HG03469 (cell line): ENCODE results near the gene LY6G6C.

ENCODE experiments used
- ATAC-seq: cut with Tn5 transposase; IDR thresholded peaks from one replicate; pipeline ENCODE4 v1.9.1; 2021; ENCODE audit warnings: mild to moderate bottlenecking, moderate library complexity, moderate number of reproducible peaks; ENCODE audit not compliant: unreplicated experiment

Gene LY6G6C

DNA sequence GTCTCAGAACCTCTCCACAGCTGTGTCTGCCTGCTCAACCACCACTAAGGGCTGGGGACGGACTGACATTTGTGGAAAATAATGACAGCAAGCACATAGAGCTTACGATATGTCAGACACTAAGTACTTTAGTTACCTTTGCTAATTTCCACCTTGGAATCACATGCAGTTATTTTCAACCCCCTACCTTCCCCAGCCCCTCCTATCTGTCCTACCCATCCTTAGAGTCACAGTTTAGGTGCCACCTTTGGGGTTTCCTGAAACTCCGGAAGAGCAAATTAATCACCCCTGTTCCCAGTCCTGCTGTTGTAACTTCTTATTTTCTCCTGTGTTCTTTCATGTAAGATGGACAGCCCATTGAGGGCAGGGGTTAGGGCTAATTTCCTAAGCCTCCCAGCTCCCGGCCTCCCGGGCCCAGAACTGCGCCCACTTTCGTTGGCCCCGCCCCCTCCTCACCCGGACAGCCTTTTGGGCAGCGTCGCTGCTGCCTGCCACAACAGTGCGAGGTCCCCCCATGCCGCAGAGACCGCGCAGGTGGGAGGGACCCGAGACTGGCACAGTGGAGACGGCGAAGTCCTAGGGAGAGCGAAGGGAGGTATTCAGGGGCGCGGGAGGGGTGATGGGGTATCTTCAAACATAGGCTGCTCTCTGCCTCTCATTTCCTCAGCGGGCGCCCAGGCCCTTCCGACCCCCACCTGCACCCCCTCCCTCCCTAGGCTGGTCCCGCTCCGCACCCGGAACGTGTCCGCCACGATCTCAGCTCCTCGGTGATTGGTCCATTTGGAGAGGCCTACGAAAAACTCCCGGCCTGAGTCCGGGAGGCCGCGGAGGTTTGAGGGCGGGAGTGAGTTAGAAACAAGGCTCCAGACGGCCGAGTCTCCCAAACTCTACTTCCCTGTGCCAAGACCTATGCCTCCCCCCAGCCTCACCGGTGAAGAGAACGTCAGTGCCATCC, 6.4 kb upstream of the LY6G6C start:
- no peak for ATAC-seq

DNA sequence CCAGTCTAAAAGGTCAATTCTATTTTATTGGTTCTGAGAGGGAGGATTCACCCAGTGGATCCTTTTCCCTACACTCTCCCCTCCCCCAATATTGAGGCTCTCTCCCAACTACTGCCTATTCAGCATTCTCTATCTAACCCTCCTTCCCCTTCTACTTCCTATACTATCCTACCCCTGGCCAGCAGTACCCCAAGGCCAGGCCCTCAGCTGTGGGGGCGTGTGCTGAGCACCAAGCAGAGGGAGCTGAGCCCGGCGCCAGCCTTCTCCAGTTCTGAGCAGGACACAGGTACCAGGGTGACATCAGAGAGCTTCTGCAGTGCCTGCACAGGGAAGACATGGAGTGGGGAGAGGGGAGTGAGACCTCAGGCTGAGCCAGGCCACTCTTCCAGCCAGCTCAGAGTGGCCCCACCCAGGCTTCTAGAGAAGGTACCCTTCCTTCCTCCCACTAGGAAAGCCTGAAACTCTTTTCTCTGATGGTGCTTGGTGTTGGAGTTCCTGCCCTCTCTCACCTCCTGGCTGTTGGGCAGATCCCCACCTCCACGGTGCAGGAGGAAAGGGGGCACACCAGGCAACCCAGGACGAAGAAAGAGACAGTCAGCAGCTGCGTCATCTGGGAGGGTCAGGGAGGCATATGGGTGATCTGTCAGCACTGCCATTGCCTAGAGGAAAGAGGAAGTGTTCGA, 5.6 kb upstream of the LY6G6C start:
- no peak for ATAC-seq

DNA sequence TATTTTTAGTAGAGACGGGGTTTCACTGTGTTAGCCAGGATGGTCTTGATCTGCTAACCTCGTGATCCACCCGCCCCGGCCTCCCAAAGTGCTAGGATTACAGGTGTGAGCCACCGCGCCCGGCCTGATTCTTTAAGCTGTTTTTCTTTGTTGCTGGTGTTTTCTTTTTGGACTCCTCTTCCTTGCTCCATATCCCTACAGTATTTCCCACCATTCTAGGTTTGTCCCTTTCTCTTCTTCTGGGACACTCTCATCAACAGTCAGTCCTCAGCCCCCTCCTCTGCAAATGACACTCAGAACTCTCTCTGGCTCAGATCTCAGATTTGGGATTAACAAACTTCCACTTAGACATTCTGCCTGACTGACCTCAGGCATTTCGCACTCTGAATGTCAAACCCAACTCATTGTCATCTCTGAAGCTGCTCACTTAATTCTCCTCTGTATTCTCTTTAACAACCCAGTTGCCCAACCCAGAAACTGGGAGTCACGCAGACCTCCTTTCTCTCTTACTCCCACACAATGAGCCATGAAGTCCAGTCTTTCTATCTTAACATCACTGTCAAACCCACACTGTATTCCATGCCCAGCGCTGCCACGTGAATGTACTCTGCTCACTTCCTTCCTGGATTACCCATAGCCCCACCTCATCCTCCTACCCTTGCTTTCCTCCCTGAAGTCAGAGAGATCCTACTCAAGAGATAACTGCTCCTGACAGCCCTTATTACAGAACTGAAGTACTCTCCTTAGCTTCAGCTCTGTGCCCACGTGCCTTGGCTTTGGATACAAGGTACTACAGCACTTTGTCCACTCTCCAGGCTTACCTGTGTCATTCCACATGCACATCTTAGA, 4.2 kb upstream of the LY6G6C start:
- no peak for ATAC-seq

DNA sequence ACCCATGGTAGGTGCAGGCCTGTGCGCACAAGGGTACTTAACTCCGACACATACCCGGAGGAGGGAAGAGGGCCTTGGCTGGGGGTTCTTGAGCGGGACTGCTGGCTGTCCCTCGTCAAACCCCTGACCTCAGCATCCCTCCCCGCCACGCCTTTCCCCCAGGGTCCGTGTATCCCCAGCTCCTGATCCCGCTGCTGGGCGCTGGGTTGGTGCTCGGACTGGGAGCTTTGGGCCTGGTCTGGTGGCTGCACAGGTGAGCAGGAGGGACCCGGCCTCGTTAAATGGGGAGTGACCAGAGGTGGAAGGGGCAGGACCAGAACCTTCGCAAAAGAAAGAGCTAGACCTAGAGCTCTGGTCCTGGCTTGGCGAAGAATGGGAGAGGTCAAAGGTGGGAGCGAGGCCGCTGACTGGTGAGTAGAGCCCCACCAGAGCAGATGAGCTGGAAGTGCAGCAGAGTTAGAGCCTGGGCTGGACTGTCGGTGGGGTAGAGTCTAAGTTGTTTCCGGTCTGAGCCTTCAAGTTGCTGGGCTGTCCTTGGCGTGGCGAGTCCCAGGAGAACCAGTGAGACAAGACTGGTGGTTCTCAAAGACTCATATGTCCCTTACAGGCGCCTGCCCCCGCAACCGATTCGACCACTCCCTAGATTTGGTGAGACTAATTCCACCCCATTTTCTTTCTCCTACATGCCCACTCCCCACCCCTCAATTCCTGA, 2.6 kb upstream of the LY6G6C start:
- ATAC-seq, result no peak

DNA sequence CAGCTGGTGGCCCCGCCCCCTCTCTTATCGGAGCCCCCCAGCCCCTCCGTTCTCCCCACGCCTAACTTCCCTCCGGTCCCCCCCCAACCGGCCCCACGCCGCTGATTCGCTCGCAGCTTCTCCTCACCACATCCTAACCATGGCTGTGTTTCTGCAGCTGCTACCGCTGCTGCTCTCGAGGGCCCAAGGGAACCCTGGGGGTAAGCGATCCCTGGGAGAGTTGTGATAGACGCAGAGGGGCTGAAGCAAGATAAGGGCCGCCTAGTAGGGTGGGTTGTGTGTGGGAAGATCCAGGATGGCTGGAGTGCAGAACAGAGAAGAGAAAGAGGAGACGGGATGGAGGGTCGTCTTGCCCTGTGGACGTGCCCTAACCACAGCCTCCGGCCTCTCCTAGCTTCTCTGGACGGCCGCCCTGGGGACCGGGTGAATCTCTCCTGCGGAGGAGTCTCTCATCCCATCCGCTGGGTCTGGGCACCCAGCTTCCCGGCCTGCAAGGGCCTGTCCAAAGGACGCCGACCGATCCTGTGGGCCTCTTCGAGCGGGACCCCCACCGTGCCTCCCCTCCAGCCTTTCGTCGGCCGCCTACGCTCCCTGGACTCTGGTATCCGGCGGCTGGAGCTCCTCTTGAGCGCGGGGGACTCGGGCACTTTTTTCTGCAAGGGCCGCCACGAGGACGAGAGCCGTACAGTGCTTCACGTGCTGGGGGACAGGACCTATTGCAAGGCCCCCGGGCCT, 1.9 kb upstream of the LY6G6C start, which contains the start of gene MPIG6B:
MPIG6B (plus strand) TSS at position 129 of the 735 bp plus-strand sequence; CDS start at position 140, 11 bp downstream.
- ATAC-seq, result no peak

DNA sequence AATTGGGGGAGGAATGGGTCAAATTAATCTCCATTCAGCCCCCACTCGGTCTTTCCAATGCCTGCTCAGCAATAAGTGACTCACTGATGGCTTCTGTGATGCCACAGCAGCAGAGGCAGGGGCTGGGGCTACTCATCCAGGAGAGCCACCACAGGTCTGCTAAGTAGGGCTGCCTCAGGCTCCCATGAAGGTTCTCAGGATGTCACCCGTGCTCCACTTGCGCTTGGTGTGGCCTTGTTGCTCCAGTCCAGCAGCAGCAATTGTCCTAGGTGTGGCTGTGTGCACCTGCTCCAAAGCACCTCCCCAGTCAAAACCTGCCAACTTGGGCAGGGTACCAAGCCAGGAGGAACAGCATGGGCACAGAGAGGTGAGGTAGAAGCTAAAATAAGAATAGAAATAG, 627 bp upstream of the LY6G6C start:
- no peak for ATAC-seq

DNA sequence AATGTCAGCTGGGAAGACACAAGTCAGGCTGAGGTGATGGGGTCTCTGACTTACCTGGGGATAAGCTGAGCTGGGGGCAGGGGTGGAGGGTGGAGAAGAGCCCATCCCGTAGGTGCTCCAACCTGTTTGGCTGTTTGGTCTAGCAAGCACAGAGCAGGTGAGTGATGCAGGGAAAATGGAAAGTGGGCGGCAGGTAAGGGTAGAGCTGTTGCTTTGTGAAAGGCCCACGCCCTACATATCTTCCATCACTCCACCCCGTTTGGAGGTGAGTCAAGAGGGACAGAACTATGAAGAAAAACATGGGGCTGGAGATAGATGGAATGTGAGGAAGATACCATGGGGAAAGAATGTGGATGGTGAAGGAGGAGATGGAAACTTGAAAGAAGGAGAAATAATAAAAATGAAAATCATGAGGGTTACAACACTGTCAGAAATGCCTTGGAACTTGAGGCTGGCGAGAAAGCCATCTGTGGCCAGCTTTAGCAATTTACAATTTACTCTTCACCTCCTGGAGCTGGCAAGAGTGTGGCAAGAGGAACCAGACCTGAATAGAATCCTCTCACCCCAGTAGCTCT, 1.3 kb downstream of the LY6G6C start:
- ATAC-seq, result no peak

DNA sequence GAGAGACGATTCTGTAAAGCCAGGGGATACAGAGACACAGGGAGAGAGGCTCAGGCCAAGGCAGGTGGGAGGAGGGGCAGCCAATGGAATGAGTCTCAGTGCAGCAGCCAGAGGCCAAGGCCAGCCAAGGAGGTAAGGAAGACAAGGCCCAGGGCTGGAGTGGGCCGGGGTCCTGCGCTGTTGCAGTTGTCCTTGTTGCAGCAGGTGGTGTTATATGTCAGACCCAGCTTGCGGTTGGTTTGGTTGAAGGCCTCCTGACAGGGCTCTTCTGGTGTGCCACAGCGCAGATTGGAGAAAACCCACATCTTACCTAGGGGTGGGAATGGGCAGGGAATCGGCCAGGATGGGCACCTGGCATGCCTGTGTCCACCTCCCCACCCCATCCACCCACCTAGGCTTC, 2.5 kb downstream of the LY6G6C start:
- ATAC-seq, result no peak

DNA sequence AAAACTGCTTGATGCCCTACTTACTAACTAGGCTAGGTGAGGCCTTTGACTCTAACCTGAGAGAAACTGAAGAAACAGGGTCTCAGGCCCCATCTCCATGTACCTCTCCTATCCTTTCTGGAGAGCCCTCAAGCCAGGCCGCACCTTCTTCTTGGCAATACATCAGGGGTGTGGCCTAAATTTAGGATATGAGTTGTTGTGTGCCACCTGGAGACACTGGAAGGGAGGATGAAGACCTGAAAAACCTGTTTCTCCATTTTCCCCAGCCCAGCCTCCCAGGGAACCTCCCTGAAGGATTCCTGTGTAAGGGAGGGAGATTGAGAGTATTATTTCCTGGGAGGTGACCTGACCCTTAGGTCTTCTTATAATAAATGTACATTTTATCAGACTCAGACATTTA, 3.3 kb downstream of the LY6G6C start:
- no peak for ATAC-seq

DNA sequence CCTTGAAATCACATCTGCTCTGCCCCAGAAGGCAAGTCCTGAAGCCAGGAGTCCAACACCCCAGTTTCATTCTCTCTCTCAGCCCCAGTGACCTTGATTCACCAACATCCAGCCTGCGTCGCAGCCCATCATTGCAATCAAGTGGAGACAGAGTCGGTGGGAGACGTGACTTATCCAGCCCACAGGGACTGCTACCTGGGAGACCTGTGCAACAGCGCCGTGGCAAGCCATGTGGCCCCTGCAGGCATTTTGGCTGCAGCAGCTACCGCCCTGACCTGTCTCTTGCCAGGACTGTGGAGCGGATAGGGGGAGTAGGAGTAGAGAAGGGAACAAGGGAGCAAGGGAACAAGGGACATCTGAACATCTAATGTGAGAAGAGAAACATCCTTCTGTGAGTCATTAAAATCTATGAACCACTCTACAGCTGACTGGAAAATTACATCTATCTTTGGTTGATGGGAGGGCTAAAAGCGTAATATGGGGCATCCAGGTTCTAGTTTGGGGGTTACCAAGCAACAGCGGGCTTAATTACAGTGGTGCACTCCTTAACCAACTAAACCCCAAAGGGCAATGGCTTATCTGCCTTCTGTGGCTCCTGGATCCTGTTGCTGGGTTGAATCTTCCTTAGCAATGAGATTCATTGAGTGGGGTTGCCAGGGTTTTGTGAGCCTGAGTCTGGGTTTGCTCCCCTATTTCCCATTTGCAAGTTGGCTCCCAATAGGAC, 3.9 kb downstream of the LY6G6C start:
- ATAC-seq, result no peak

DNA sequence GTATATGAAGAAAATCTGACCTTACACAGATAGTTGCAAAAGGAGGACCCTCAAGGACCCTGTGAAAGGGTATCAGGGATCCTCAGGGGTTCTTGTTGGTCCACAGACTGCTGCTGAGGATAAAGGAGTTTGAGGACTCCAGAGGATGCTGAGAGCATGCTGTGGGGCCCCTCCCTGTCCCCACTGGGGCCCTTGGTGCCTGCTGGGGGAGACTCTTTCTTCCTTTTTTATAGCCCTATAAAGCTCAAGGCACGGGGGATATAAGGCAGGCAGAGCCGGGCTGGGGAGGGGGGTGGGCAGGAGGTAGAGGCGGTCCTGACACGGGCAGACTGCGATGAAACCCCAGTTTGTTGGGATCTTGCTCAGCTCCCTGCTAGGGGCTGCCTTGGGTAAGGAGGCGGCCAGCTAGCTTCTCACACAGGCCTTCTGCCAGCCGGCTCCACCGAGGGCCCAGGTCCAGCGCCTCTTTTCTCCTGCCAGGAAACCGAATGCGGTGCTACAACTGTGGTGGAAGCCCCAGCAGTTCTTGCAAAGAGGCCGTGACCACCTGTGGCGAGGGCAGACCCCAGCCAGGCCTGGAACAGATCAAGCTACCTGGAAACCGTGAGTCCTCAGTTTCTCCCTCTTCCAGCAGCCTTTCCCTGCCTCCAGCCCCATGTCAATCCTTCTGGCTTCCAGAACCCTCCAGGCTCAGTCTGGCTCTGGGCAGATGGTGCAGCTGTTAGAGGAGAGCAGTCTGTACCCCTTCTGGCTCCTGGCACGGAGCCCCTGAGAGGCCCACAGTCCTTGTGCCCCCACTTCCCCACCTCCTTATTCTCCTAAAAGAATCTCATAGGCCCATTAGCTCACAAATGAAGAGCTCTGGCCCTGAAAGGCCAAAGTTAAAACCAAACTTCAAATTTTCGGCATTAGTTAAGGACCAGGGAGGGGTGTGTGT, 6.3 kb downstream of the LY6G6C start, which contains the start of gene LY6G6D:
LY6G6D (plus strand) TSS at position 327 of the 937 bp plus-strand sequence; CDS start at position 335, 8 bp downstream.
- ATAC-seq, result no peak

DNA sequence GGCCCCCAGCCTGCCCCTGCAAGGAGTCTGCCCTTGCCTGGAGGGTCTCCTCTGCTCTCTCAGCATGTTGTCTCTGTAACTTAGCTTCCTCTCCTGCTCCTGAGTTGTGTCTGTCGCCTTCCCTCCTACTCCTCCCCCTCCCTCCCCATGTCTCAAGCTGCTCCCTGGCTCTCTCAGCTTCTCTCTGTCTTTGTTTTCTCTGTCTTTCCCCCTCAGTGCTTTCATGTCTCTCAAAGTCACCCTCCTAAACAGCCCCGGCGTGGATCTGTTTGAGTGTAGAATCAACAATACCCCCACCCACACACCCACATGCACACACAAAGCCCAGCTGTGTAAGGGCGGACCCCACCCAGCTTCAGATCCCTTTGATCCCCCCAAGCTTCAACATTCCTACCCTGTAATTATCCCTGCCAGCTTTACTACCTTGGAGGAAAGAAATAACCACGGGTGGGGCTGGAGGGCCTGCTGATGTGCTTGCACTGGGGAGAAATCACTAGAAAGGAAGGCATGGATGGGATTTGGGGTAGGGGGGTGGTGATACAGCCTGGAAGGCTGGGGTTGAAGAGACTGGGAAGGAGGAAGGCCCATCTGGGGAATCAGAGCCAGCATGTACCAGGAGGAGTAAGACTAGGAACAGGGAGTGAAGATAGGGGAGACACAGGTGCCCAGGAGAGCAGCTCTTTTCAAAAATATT, 7.4 kb downstream of the LY6G6C start:
- ATAC-seq, result no peak

DNA sequence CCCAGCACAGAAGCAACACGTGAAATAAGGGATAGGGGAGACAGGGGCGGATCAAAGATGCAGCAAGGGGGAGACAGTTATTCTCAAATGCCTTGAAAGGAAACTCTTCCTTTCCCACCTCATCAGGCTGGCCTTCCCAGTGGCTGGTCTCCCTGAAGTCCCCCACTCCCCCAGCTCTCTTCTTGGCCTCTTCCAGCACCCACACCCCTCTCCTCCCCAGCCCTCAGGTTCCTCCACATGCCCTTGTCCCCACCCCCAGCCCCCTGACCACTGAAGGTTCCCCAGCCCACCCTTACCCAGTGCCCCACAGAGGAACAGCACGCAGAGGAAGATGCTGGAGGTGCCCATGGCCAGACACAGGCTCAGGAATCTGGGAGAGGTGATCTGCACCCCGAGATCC, 8.1 kb downstream of the LY6G6C start:
- no peak for ATAC-seq

DNA sequence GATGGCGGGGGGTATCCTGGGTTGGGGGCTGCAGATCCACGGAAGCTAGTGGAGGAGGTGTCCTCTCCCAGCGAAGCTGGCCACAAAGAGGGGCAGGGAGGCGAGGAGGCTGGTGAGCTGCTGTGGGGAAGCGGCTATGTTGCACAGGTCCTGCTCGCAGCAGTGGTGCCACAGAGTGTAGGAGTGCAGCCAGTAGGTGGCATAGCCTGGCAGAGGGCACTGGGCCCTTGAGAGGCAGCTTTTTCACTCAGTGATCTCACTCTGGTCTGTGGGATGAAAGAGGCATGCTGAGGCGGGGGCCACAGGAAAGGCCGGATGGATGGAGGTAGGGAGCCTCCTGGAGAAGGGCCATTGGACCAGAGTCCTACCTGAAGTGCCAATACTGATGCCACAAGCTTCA, 9.2 kb downstream of the LY6G6C start:
- no peak for ATAC-seq

DNA sequence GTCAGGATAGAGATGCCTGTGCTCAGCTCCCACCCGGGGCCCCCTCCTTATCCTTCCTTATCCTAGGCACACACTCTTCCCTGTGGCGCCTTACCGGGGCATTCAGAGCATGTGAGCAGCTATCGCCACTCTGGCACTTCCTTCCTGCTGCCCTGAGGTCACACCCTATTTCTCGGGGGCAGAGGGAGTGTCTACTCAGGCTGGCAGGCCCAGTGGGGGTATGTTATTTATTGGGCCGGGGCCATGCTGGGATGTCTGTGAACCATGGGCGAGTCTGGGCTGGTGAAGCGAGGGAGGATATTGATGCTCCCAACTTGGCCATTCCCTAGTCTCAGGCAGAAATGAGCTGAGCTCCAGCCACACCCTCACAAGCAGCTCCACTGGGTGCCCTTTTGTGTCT, 10.3 kb downstream of the LY6G6C start:
- ATAC-seq, result no peak

DNA sequence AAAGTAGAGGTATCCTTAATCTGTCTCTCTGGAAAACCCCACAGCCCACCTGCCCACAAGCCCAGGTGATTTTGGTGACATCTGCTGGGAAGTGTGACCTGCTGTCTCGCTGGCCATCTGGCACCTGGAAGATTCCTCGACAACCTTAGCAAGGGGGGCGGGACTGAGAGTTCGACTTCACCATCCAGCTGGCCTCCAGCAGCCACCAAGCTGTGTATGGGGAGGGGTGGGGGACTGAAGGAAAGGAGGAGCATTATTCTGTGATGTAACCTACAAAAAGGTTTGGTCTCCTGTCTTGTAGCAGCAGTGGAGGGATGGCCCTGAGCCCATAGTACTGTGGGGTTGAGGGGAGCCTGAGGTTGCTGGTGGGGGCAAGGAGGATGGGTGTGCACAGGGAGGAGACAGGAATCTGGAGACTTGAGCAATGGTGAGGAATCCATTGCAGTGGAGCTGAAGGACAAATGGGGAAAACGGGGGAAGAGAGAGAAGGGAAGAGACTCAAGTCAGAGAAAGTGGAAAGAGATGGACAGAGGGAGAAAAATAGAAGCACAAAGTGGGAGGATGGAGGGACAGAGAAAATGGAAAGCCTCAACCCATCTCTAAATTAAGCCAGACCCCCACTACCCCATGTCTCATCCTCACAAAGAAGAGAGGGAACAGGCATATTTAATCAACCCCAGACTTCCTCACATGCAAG, 10.9 kb downstream of the LY6G6C start:
- ATAC-seq, result no peak
